ENCODE measurements around the gene IFNLR1. TPM values are rescaled to one million over a fixed set of nuclear protein-coding genes. Genes with fewer than 3 reads are reported as not detected.
A peak's percentile ranks its signal among the peaks of the same experiment; 100 is the strongest.

Gene IFNLR1
- total RNA-seq, 2 donors from 2014 or later, result 0.43 to 0.51 TPM

GRCh38 chr1:24113641-24114033 lies 73.5 kb downstream of the IFNLR1 start:
- intact Hi-C loops (cut with DNase I), result loop anchor here in 1 of 2 donors (5.0 kb wide), 1 partner anchor 41 kb away; no protein-coding TSS in a partner anchor
- peak; percentile 69 for DNase-seq (ENCODE audit: low spot score)

DNA sequence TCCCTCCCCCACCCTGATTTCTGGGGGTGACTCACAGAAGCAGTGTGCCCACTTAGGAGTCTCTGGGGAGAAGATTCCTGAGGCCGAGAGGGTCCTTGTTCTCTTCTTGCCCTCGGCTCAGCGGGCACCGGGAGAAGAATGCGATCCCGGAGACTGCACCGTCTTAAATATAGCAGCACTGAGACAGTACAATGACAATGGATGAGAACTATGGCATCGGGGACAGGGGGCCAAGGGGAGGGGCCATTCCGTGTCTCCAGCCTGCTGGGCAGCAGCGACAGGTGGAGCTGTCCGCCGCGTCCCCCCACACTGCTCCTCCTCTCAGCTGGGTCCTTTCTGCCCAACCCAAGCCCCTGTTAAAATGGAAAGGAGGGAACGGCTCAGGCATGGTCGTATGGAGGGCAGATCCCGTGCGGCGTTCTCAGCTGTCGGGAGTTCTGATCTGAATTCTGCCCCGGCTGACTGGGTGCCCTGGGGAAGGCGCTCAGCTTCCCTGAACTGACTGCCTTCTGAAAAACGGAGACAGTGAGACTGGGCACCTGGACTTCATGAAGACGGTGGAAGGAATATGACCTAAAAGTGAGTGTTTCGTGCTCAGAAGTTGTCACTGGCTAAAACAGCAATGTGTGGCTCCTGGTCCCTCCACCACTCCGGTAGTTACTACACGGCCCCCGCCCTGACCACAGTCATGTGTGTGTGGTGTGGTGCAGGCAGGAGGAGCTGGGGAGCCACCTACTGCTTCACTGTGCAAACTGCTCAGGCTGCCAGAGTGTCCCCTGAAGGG lies 74.9 kb downstream of the IFNLR1 start, which contains the start of gene MYOM3:
TSS of gene MYOM3 (minus strand) at position 140 of the 784 bp plus-strand sequence. CDS start 3,499 bp downstream, outside the sequence.
- peak; percentile 91 for DNase-seq (ENCODE audit: low spot score)
- intact Hi-C loops (cut with DNase I), result loop anchor here in 1 of 2 donors (5.0 kb wide), 1 partner anchor 40 kb away; no protein-coding TSS in a partner anchor

DNA sequence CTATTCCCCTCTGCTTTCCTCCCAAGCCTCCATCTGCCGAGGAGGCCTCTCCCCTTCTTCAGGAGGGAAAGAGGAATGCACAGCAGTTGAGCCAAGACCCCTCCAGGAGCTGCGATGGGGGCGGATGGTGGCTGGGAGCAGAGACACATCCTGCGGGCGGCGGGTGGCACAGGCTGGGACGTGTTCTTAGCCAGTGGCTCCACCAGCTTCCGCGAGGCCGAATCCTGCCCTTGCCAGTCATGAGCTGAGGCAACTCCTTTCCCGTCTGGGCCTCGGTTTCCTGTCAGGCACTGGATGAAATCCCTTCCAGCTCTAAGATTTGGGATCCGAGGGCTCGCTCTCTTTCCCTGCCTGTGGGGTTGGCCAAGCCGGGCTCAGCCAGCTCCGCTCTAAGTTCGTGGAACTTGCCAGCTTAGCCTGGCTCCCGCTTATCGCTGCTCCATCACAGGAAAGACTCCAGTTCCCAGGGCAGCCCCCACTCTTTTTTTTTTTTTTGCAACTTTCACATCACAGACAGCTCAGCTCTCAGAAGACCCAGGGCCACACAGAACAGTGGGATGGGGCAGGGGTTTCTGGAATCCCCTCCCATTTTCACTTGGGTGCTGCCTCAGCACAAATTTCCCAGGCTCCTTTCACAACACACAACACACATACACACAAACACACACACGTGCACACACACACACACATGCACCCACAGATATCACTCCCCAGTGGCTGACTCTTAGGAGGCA lies 75.7 kb downstream of the IFNLR1 start:
- intact Hi-C loops (cut with DNase I), result loop anchor here in 1 of 2 donors (5.0 kb wide), 1 partner anchor 39 kb away; no protein-coding TSS in a partner anchor
- DNase-seq (ENCODE audit: low spot score), result peak; percentile 86

DNA sequence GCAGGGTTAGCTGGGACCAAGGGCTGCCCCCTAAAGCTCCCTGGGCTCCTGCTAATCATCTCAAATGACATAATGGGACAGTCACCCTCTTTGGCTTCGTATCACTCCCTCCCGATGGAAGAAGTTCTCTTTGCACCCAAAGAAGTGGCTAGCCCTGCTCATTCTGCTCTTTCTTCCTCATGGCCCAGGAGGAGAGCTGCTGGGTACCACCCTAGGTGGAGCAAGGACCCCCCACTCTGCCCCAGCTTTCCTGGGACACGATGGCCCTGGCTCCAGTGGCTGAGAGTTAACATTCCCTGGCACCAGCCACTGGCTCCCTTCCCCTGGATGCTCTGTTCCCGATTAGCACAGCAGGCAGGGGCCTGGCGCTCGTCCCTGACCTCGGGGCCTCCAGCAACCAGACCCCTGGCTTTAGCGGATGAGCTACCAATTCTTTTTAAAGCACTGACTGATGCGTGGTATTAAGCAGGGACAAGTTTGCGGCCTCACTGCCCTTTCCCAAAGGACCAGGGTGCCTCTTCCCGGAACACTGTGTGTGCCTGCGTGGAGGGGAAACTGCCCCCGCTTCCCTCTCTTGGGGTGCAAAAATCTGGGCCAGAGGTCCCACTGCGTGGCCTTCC lies 76.3 kb downstream of the IFNLR1 start:
- DNase-seq (ENCODE audit: low spot score), result peak; percentile 80
- intact Hi-C loops (cut with DNase I), result loop anchor here in 1 of 2 donors (5.0 kb wide), 1 partner anchor 38 kb away; no protein-coding TSS in a partner anchor

DNA sequence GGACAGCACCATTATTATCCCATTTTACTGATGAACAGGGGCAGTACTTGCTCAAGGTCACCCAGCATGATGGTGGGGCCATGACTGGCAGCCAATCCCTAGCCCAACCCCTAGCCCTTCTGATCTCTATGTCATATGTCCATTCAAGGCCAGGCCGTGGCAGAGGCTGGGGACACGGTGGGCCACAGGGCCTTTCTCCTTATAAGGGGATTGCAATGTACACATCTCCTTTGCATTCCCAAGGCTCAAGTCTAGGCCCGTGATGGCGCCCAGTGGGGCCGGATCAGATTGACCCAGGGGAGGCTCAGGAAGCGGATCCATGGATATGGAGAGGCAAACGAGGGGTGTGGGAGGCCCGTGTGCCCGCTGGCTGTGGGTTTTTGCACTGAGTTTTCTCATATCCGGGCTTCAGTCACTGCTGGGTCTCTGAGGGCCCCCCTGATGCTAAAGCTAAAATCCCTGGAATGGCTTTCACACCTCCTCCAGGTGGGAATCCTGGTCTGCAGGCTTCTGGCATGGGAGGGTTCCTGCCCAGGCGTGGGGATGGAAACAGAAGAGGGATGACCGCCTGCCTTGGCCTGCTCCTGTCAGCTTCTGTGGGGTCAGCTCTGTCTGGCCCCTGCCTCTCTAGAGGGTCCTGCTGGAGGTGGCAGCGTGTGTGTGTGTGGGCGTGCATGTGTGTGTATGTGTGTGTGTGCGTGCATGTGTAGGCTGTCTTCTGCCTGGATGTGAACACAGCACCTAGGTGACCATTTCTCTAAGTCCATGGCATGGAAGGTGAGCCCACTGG lies 77.2 kb downstream of the IFNLR1 start:
- intact Hi-C loops (cut with DNase I), result loop anchor here in 1 of 2 donors (5.0 kb wide), 1 partner anchor 38 kb away; no protein-coding TSS in a partner anchor

GRCh38 chr1:24109166-24109483 lies 78.0 kb downstream of the IFNLR1 start:
- intact Hi-C loops (cut with DNase I), result no loop called here
- no peak for DNase-seq (ENCODE audit: low spot score)

More for the DNA sequence above, 77.2 kb downstream of the IFNLR1 start:
- DNase-seq (ENCODE audit: low spot score), result peak; percentile 50

- intact Hi-C loops (cut with DNase I), result no loop called here
- DNase-seq (ENCODE audit: low spot score), result peak; percentile 90
These were observed 78.5 kb downstream of the IFNLR1 start for GRCh38 chr1:24108334-24109165.

GRCh38 chr1:24107462-24108138 lies 79.5 kb downstream of the IFNLR1 start:
- intact Hi-C loops (cut with DNase I), result no loop called here

DNA sequence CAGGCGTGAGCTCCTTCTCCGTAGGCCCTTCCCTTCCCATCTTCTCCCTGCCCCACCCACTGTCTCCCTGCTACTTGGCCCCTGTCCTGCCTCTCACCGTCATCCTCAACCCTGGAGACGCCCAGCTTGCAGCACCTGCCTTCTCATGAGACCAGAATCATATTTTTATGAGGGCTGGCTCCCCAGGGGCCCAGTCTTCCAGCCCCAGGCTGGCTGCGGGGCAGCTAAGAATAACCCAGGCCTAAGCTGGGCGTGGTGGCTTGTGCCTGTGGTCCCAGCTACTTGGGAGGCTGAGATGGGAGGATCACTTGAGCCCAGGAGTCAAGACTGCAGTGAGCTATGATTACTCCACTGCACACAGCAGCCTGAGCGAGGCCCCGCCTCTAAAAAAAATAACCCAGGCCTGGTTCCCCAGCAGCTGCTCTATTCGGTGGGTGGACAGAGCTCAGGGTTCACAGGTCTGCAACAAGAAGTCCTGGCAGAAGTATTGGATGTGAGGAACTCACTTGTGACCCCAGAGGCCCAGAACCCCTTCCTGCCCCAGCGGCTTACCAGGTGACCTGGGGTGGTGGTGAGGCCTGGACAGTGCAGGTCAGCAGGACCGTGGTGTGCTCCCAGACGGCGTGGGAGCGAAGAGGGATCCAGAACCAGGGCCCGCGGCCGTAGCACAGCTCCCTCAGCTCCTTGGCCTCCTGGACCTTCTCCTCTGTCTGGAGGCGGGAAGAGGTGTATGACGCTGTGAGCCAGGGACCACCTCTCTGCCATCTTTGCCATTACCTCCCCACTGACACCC lies 81.5 kb downstream of the IFNLR1 start:
- no peak for DNase-seq (ENCODE audit: low spot score)
- intact Hi-C loops (cut with DNase I), result no loop called here

More at GRCh38 chr1:24107462-24108138, 79.5 kb downstream of the IFNLR1 start:
- DNase-seq (ENCODE audit: low spot score), result peak; percentile 66

DNA sequence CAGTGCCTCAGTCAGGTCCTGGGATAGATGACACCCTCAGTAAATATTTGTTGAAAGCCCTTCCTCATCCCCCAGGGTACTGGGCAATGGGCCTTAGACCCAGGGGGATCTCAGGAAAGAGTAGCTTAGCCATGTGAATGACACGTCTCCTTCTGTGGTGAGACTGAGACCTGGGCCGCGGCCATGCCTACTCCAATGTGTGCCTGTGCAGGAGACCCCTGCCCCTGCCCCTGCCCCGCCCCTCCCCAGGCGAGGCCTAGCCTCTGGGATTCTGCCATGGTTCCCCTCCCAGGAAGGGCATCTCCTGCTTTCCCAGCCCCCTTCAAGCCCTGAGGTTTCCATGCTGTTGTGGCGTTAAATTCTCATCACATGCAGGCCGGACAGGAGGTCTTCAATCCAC lies 82.2 kb downstream of the IFNLR1 start:
- intact Hi-C loops (cut with DNase I), result no loop called here
- no peak for DNase-seq (ENCODE audit: low spot score)

Other genes starting within 250 kb of the IFNLR1 start
- gene PNRC2, start 227.5 kb downstream of the IFNLR1 start, total RNA-seq, result 100 to 1,000 TPM in 1 of 2 donors, 10 to 100 TPM in 1; 85.6 to 104 TPM
- gene SRSF10, start 207.0 kb downstream of the IFNLR1 start, total RNA-seq, result 10 to 100 TPM; 74.1 to 77.4 TPM
- 1 to 10 TPM in 1 of 2 donors, under 1 TPM in 1; 0.83 to 1.2 TPM for gene MYOM3, start 75.2 kb downstream of the IFNLR1 start, total RNA-seq
- under 1 TPM in 1 of 2 donors, not detected in 1; 0.10 TPM for gene IL22RA1, start 44.1 kb downstream of the IFNLR1 start, total RNA-seq
- under 1 TPM; 0.14 to 0.19 TPM for gene GRHL3, start 132.1 kb upstream of the IFNLR1 start, total RNA-seq
- gene STPG1, start 226.5 kb upstream of the IFNLR1 start, total RNA-seq, result 1 to 10 TPM; 2.1 to 2.9 TPM
- 1 to 10 TPM; 7.5 to 8.7 TPM for gene NIPAL3, start 228.5 kb upstream of the IFNLR1 start, total RNA-seq

Measured in posterior vena cava (tissue), 2 donors.